Transverse colon (tissue), 4 donors: Measurements from ENCODE around the gene FOXP1. TPM values are rescaled to one million over a fixed set of nuclear protein-coding genes. Genes with fewer than 3 reads are reported as not detected.

Experiments used
- DNase-seq: peaks from one replicate; pipeline ENCODE4 v3.0.0-alpha.2; 2019
- H3K27ac ChIP-seq, 4 donors: fragments of 200-600 bp; sonication (generic); 2 replicates each; pipeline ENCODE4 v1.5.1; 2016 to 2018; ENCODE audit warnings: inconsistent platforms in 4 of 4
- H3K27me3 ChIP-seq: fragments of 200-600 bp; sonication (generic); 2 replicates; pipeline ENCODE4 v1.5.1; 2017; ENCODE audit warnings: inconsistent platforms
- H3K36me3 ChIP-seq, 4 donors: fragments of 200-600 bp; sonication (generic); 2 replicates each; pipeline ENCODE4 v1.5.1; 2017 to 2019; ENCODE audit warnings: inconsistent platforms in 4 of 4
- H3K4me1 ChIP-seq, 4 donors: fragments of 200-600 bp; sonication (generic); 2 replicates each; pipeline ENCODE4 v1.5.1; 2017 to 2020; ENCODE audit warnings: inconsistent platforms in 4 of 4
- H3K4me3 ChIP-seq, 4 donors: fragments of 200-600 bp; sonication (generic); 1 replicate in 1 of 4; 2 replicates in 3 of 4; pipeline versions ENCODE4 v1.5.1 to v1.6.1; 2017 to 2019; ENCODE audit warnings: inconsistent platforms in 4 of 4
- H3K9me3 ChIP-seq, 2 donors: fragments of 200-600 bp; sonication (generic); 2 replicates each; pipeline ENCODE4 v1.5.1; 2017 to 2019; ENCODE audit warnings: inconsistent platforms in 2 of 2
- EP300 ChIP-seq: sonication (generic); formaldehyde crosslinking; IDR thresholded peaks from one replicate; pipeline ENCODE4 v1.6.1; 2017; ENCODE audit warnings: antibody characterized with exemption, low read depth
- POLR2A ChIP-seq: fragments of 450-650 bp; IDR thresholded peaks from one replicate; pipeline ENCODE4 v1.6.1; 2016; ENCODE audit warnings: antibody characterized with exemption, mild to moderate bottlenecking, moderate library complexity
- POLR2AphosphoS5 ChIP-seq, 3 donors: sonication (generic); formaldehyde crosslinking; IDR thresholded peaks; one replicate each; pipeline ENCODE4 v1.6.1; 2016; ENCODE audit warnings: antibody characterized with exemption in 3 of 3
- WGBS, 2 donors: methylation state at CpG; one replicate each; pipeline ENCODE4 v1.1.5; 2018; ENCODE audit warnings: low coverage in 1 of 2; 5-methylcytosine and 5-hydroxymethylcytosine counted together
- in situ Hi-C, 4 donors: fragments of 200-750 bp; cut with MboI; loops; one replicate each; pipeline versions ENCODE4 v1.15.0 to v1.15.1; 2017; ENCODE audit warnings: low sequenced_read_pairs in 3 of 4, low pct_ligation_motif_present in 1 of 4, low pct_unique_long_range_greater_than_20kb in 1 of 4
- intact Hi-C: fragments of 100-400 bp; cut with DNase I; formaldehyde crosslinking; loops from one replicate; pipeline ENCODE4 v1.15.1; 2023; ENCODE audit warnings: low total_unique reads
- total RNA-seq, 4 donors: library from RNA; depleted of rRNA; stranded (reverse); fragments of >200 nt; gene quantifications; one replicate each; pipeline ENCODE4 v1.1.0, GENCODE V29; 2016
- TF ChIP-seq, protein P1 (sequence below), 5 experiments: fragments of 200-600 bp in 3 of 5; fragments of 450-650 bp in 2 of 5; sonication (generic) in 3 of 5; IDR thresholded peaks; 1 replicate in 2 of 5; 2 replicates in 3 of 5; pipeline ENCODE4 v1.5.1; 2016 to 2017; ENCODE audit warnings: antibody characterized with exemption in 5 of 5, inconsistent platforms in 3 of 5, mild to moderate bottlenecking in 2 of 5, moderate library complexity in 1 of 5

FOXP1 gene
- total RNA-seq, 4 donors from 2014 or later: 102 to 260 (median 150) TPM

DNA sequence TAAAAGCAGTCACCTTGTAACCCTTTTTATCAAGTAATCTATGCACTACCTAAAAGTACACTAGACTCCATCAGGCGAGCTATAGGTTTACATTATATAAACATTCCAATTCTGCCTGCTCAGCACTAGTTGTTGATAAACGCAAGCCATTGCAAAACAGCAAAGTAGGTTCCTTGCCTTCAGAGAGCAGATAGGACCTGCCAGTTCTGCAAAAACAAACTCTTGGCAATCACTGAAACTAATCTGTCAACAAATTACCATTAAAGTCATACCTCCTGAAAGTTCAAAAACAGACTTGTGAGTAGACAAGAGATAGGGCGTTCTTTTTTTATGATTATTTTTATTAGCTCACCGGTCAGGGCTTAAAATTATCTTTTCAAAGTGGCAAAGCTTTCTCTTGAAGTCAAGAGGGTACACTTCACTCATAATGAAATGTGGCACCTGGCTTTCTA is 392.5 kb downstream of the FOXP1 start:
- TF ChIP-seq POLR2A: no peak
- TF ChIP-seq, protein P1, sequence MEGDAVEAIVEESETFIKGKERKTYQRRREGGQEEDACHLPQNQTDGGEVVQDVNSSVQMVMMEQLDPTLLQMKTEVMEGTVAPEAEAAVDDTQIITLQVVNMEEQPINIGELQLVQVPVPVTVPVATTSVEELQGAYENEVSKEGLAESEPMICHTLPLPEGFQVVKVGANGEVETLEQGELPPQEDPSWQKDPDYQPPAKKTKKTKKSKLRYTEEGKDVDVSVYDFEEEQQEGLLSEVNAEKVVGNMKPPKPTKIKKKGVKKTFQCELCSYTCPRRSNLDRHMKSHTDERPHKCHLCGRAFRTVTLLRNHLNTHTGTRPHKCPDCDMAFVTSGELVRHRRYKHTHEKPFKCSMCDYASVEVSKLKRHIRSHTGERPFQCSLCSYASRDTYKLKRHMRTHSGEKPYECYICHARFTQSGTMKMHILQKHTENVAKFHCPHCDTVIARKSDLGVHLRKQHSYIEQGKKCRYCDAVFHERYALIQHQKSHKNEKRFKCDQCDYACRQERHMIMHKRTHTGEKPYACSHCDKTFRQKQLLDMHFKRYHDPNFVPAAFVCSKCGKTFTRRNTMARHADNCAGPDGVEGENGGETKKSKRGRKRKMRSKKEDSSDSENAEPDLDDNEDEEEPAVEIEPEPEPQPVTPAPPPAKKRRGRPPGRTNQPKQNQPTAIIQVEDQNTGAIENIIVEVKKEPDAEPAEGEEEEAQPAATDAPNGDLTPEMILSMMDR (IDR thresholded peaks at IDR 0.05): no peak
- no peak for TF ChIP-seq POLR2AphosphoS5 (IDR thresholded peaks at IDR 0.05)
- TF ChIP-seq EP300: no peak
- H3K9me3 ChIP-seq: no peaks in the 10 kb centered on the region
- H3K4me1 ChIP-seq: peaks cover 0 to 22% (median 7%) of the 10 kb centered on the region in 4 donors
- WGBS, 2 donors: 53 to 56% methylated on average over 4 of the region's 4 CpGs
- no peaks in the 10 kb centered on the region for H3K27me3 ChIP-seq
- in situ Hi-C loops: no loop called here
- no peak overlapping the region for H3K4me3 ChIP-seq
- no peak for DNase-seq
- no peak overlapping the region for H3K27ac ChIP-seq
- intact Hi-C loops: no loop called here
- peaks cover 0 to 7% (median 0%) of the 10 kb centered on the region in 4 donors for H3K36me3 ChIP-seq

DNA sequence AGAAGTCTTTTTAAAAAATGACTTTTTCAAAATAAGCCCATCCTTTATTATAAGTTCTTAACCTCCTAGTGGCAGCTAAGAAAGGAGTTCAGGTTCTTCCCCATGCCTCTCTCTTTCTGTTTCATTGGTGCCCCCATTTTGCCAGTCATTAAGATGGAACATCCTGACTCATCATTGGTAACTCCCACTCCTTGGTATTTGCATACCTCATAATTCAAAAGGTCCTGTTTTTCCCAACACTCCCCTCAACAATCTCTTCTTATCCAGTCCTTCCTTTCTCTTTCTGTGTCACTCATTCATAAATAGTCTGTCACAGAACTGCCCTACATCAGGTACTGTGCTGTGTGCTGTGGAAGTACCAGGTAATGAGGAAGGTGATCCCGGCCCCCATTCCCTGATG is 394.0 kb downstream of the FOXP1 start:
- no peak overlapping the region for H3K4me3 ChIP-seq
- TF ChIP-seq, protein P1 (IDR thresholded peaks at IDR 0.05): no peak
- TF ChIP-seq EP300 (no peak), POLR2A (no peak), POLR2AphosphoS5 (IDR thresholded peaks at IDR 0.05) (no peak)
- H3K27ac ChIP-seq: no peak overlapping the region
- no peaks in the 10 kb centered on the region for H3K9me3 ChIP-seq
- DNase-seq: no peak
- H3K27me3 ChIP-seq: no peaks in the 10 kb centered on the region
- H3K4me1 ChIP-seq: peaks cover 0 to 30% (median 13%) of the 10 kb centered on the region in 4 donors
- H3K36me3 ChIP-seq: peaks cover 0 to 7% (median 0%) of the 10 kb centered on the region in 4 donors
- intact Hi-C loops (no loop called here), in situ Hi-C loops (no loop called here)
- 82% methylated on average over 1 of the region's 1 CpG; no CpG with 5 or more reads in 1 of the 2 donors for WGBS, 2 donors

DNA sequence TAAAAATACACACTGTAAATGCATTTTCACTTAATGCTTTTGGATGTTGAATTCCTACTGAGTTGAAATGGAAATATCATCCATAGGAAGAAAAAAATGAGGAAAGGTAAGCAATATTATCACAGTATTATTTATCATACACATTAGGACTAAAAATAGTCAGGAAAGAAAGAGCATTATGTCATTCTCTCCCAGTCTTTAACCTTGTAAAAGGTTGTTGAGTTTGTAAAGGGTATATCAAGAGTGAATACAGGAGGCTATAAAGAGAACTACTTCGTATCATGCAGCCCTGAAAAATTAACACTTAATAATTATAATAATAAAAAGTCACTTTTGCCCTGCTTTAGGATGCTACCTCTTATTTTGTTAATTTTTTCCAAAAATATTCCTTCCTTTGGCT is 395.8 kb downstream of the FOXP1 start:
- H3K4me1 ChIP-seq: peaks cover 0 to 35% (median 16%) of the 10 kb centered on the region in 4 donors
- H3K4me3 ChIP-seq: no peak overlapping the region
- intact Hi-C loops: no loop called here
- WGBS, 2 donors: 92 to 95% methylated on average over 1 of the region's 1 CpG
- in situ Hi-C loops: no loop called here
- TF ChIP-seq EP300 (no peak), POLR2A (no peak), POLR2AphosphoS5 (IDR thresholded peaks at IDR 0.05) (no peak)
- TF ChIP-seq, protein P1 (IDR thresholded peaks at IDR 0.05): no peak
- DNase-seq: no peak
- peaks cover 0 to 7% (median 0%) of the 10 kb centered on the region in 4 donors for H3K36me3 ChIP-seq
- H3K27me3 ChIP-seq: no peaks in the 10 kb centered on the region
- no peaks in the 10 kb centered on the region for H3K9me3 ChIP-seq
- H3K27ac ChIP-seq: no peak overlapping the region

DNA sequence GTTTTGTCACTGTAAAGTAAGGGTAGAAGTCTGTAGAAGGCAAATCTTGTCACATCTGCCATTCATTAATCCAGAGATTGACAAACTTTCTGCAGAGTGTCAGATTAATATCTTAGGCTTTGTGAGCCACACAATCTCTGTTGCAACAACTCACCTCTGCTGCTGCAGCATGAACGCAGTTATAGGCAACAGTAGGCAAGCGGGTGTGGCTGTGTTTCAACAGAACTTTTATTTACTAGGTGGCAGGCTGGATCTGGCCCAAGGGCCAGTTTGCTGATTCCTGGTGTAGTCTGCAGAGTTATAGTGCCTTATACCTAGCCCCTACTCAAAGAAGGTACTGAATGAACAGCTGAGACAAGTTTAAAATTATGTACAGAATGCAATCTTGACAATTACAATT is 396.7 kb downstream of the FOXP1 start:
- peak; percentile 22 for DNase-seq
- 75% methylated on average over 2 of the region's 2 CpGs; no CpG with 5 or more reads in 1 of the 2 donors for WGBS, 2 donors

More for the DNA sequence above, 396.7 kb downstream of the FOXP1 start:
- TF ChIP-seq POLR2AphosphoS5 (IDR thresholded peaks at IDR 0.05) (no peak), EP300 (no peak), POLR2A (no peak)
- TF ChIP-seq, protein P1 (IDR thresholded peaks at IDR 0.05): no peak
- Histone ChIP-seq H3K27me3 (no peaks in the 10 kb centered on the region), H3K27ac (peak overlapping the region in 1 of 4 donors; percentile 44), H3K9me3 (no peaks in the 10 kb centered on the region), H3K4me3 (no peak overlapping the region), H3K4me1 (peaks cover 0 to 34% (median 16%) of the 10 kb centered on the region in 4 donors), H3K36me3 (peaks cover 0 to 7% (median 0%) of the 10 kb centered on the region in 4 donors)
- intact Hi-C loops: no loop called here
- in situ Hi-C loops: no loop called here
